Measurements from ENCODE around the gene IFNL4. TPM values are rescaled to one million over a fixed set of nuclear protein-coding genes. Genes with fewer than 3 reads are reported as not detected.
"Not testable (repeated sequence)": the region's sequence is repeated elsewhere in the genome, so short reads cannot be mapped to it uniquely, and the experiment has no call there.

IFNL4 gene
- total and polyA plus RNA-seq, 2 donors (not counting 1 experiment from before 2014, with no cell fraction given) = not detected

DNA sequence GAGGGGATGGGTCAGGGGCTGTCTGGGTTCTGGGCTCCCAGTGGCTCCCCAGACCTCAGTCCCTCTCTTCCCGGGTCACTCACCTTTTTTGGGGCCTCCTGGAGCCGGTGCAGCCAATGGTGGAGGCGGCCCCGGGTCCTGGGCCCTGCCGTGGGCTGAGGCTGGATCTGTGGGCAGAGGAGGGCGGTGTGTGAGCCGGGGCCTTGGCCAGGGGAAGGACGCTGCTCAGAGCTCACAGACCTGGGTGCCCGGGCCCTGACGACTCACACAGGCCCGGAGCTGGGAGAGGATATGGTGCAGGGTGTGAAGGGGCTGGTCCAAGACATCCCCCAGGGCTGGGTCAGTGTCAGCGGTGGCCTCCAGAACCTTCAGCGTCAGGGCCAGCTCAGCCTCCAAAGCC lies 4.9 kb downstream of the IFNL4 start:
- H4K20me1 ChIP-seq (ENCODE audit: control insufficient read depth, insufficient read depth, low read length, poor library complexity, severe bottlenecking); H3K4me3 ChIP-seq (ENCODE audit: control extremely low read depth in 1 of 5, extremely low read depth in 1 of 5, insufficient read depth in 1 of 5, low read depth in 2 of 5, low read length in 4 of 5); H3K27ac Mint-ChIP-seq; H3K9me3 Mint-ChIP-seq (ENCODE audit: insufficient read depth); H3K9ac ChIP-seq (ENCODE audit: low read length); H3K27me3 Mint-ChIP-seq; H3K36me3 ChIP-seq (replicated peaks in 1 of 2; ENCODE audit: control extremely low read depth in 1 of 2, control insufficient read depth in 1 of 2, extremely low read depth in 1 of 2, insufficient read depth in 2 of 2, low read length in 1 of 2); H3K79me2 ChIP-seq (ENCODE audit: control insufficient read depth, insufficient read depth, low read length); ATAC-seq (ENCODE audit: low read depth); H3K9me3 ChIP-seq (ENCODE audit: control extremely low read depth in 1 of 3, control insufficient read depth in 2 of 3, insufficient read depth in 1 of 3, low read length in 2 of 3); H2AFZ ChIP-seq (ENCODE audit: insufficient read depth, low read depth, low read length, poor library complexity, severe bottlenecking); H3K4me1 Mint-ChIP-seq; H3K27ac ChIP-seq (ENCODE audit: low read length in 2 of 2); DNase-seq; intact Hi-C loops (cut with micrococcal nuclease); H3K4me3 Mint-ChIP-seq; H3K4me2 ChIP-seq (replicated peaks; ENCODE audit: low read depth, low read length, poor library complexity, severe bottlenecking); POLR2A ChIA-PET; CTCF ChIA-PET: not testable (repeated sequence)
- 96% methylated on average over 10 of the region's 13 CpGs for WGBS (ENCODE audit: insufficient coverage)
- Histone ChIP-seq H3K4me1 (ENCODE audit: control insufficient read depth in 2 of 2, insufficient read depth in 2 of 2, low read length in 2 of 2) (peaks cover 9 to 12% of the 10 kb centered on the region in 2 donors), H3K27me3 (replicated peaks in 1 of 4; ENCODE audit: control extremely low read depth in 1 of 4, control insufficient read depth in 3 of 4, insufficient read depth in 4 of 4, low read length in 3 of 4) (peaks cover 0 to 12% (median 3%) of the 10 kb centered on the region in 4 experiments)

DNA sequence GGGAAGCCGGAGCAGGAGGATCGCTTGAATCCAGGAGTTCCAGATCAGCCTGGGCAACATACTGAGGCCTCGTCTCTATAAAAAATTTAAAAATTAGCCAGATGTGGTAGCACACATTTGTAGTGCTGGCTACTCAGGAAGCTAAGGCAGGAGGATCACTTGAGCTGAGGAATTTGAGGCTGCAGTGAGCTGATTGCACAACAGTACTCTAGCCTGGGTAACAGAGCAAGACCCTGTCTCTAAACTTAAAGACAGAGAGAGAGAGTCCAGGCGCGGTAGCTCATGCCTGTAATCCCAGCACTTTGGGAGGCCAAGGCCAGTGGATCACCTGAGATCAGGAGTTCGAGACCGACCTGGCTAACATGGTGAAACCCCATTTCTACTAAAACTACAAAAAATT lies 8.2 kb downstream of the IFNL4 start:
- CTCF ChIA-PET = no interaction called here
- H3K79me2 ChIP-seq (ENCODE audit: control insufficient read depth, insufficient read depth, low read length) = no peaks in the 10 kb centered on the region
- Mint-ChIP-seq H3K9me3 (ENCODE audit: insufficient read depth) (no peaks in the 10 kb centered on the region), H3K4me3 (no peak overlapping the region), H3K4me1 (peaks cover 14% of the 10 kb centered on the region), H3K27me3 (peaks cover 4% of the 10 kb centered on the region), H3K27ac (no peak overlapping the region)
- intact Hi-C loops (cut with micrococcal nuclease) = no loop called here
- no peak overlapping the region for H3K9ac ChIP-seq (ENCODE audit: low read length)
- ATAC-seq (ENCODE audit: low read depth) (no peak), DNase-seq (no peak)
- no peak overlapping the region for H3K27ac ChIP-seq (ENCODE audit: low read length in 2 of 2)
- H3K36me3 ChIP-seq (replicated peaks in 1 of 2; ENCODE audit: control extremely low read depth in 1 of 2, control insufficient read depth in 1 of 2, extremely low read depth in 1 of 2, insufficient read depth in 2 of 2, low read length in 1 of 2) = no peaks in the 10 kb centered on the region
- H4K20me1 ChIP-seq (ENCODE audit: control insufficient read depth, insufficient read depth, low read length, poor library complexity, severe bottlenecking) = no peaks in the 10 kb centered on the region
- no peak overlapping the region for H2AFZ ChIP-seq (ENCODE audit: insufficient read depth, low read depth, low read length, poor library complexity, severe bottlenecking)
- no peaks in the 10 kb centered on the region for H3K9me3 ChIP-seq (ENCODE audit: control extremely low read depth in 1 of 3, control insufficient read depth in 2 of 3, insufficient read depth in 1 of 3, low read length in 2 of 3)
- H3K27me3 ChIP-seq (replicated peaks in 1 of 4; ENCODE audit: control extremely low read depth in 1 of 4, control insufficient read depth in 3 of 4, insufficient read depth in 4 of 4, low read length in 3 of 4) = no peaks in the 10 kb centered on the region
- no peak overlapping the region for H3K4me2 ChIP-seq (replicated peaks; ENCODE audit: low read depth, low read length, poor library complexity, severe bottlenecking)
- H3K4me3 ChIP-seq (ENCODE audit: control extremely low read depth in 1 of 5, extremely low read depth in 1 of 5, insufficient read depth in 1 of 5, low read depth in 2 of 5, low read length in 4 of 5) = no peak overlapping the region
- POLR2A ChIA-PET = no interaction called here
- H3K4me1 ChIP-seq (ENCODE audit: control insufficient read depth in 2 of 2, insufficient read depth in 2 of 2, low read length in 2 of 2) = peaks cover 8 to 12% of the 10 kb centered on the region in 2 donors
- 94% methylated on average over 7 of the region's 7 CpGs for WGBS (ENCODE audit: insufficient coverage)
- no peak for TF ChIP-seq EZH2 (IDR thresholded peaks at IDR 0.05; ENCODE audit: borderline replicate concordance, insufficient read depth, low read depth, low read length, poor library complexity, severe bottlenecking)
- TF ChIP-seq, protein P1, sequence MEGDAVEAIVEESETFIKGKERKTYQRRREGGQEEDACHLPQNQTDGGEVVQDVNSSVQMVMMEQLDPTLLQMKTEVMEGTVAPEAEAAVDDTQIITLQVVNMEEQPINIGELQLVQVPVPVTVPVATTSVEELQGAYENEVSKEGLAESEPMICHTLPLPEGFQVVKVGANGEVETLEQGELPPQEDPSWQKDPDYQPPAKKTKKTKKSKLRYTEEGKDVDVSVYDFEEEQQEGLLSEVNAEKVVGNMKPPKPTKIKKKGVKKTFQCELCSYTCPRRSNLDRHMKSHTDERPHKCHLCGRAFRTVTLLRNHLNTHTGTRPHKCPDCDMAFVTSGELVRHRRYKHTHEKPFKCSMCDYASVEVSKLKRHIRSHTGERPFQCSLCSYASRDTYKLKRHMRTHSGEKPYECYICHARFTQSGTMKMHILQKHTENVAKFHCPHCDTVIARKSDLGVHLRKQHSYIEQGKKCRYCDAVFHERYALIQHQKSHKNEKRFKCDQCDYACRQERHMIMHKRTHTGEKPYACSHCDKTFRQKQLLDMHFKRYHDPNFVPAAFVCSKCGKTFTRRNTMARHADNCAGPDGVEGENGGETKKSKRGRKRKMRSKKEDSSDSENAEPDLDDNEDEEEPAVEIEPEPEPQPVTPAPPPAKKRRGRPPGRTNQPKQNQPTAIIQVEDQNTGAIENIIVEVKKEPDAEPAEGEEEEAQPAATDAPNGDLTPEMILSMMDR (IDR thresholded peaks at IDR 0.05) = no peak
